Measurements from ENCODE around the gene NUMBL.

Gene NUMBL

GRCh38 chr19:40716031-40716481 lies 25.6 kb upstream of the NUMBL start:
- DNase-seq: peak; percentile 78

- DNase-seq: peak; percentile 96
Observed at GRCh38 chr19:40714441-40715299, 24.2 kb upstream of the NUMBL start.

- no peak for DNase-seq
Observed at GRCh38 chr19:40713939-40714338, 23.5 kb upstream of the NUMBL start.

- no peak for DNase-seq
Observed at GRCh38 chr19:40709817-40710216, 19.4 kb upstream of the NUMBL start.

- DNase-seq: no peak
Observed at GRCh38 chr19:40707615-40708014, 17.2 kb upstream of the NUMBL start.

GRCh38 chr19:40705950-40706619 lies 15.6 kb upstream of the NUMBL start:
- no peak for DNase-seq

- no peak for DNase-seq
Observed at GRCh38 chr19:40705362-40705651, 14.9 kb upstream of the NUMBL start.

GRCh38 chr19:40704491-40705361 lies 14.3 kb upstream of the NUMBL start:
- DNase-seq: no peak

GRCh38 chr19:40703029-40703755 lies 12.7 kb upstream of the NUMBL start:
- no peak for DNase-seq

GRCh38 chr19:40702337-40703012 lies 12.0 kb upstream of the NUMBL start:
- no peak for DNase-seq

GRCh38 chr19:40701758-40702157 lies 11.3 kb upstream of the NUMBL start:
- no peak for DNase-seq

- no peak for DNase-seq
Observed at GRCh38 chr19:40700083-40700482, 9.6 kb upstream of the NUMBL start.

- no peak for DNase-seq
Observed at GRCh38 chr19:40697007-40697406, 6.6 kb upstream of the NUMBL start.

- DNase-seq: no peak
Observed at GRCh38 chr19:40695881-40696280, 5.4 kb upstream of the NUMBL start.

- DNase-seq: no peak
Observed at GRCh38 chr19:40693896-40694295, 3.4 kb upstream of the NUMBL start.

GRCh38 chr19:40693150-40693788 lies 2.8 kb upstream of the NUMBL start:
- DNase-seq: no peak

GRCh38 chr19:40692212-40692551 lies 1.7 kb upstream of the NUMBL start:
- no peak for DNase-seq

GRCh38 chr19:40691421-40692211 lies 1.2 kb upstream of the NUMBL start:
- DNase-seq: no peak

GRCh38 chr19:40690693-40691420 lies 406 bp upstream of the NUMBL start:
- DNase-seq: peak; percentile 95

- no peak for DNase-seq
Observed at GRCh38 chr19:40689339-40690049, 957 bp downstream of the NUMBL start.

All from activated CD4-positive, alpha-beta T cell treated with anti-CD3 and anti-CD28 coated beads, Interleukin-10, Interleukin-2, amounts not matched to agents 100 ng/mL and 50 ng/mL, durations not matched to agents 16 hours and 8 hours (primary cell).